ENCODE data around the gene TMEM163.

TMEM163 gene

GRCh38 chr2:134470561-134471168, 248.1 kb downstream of the TMEM163 start:
- DNase-seq = no peak

GRCh38 chr2:134469516-134470115, 249.2 kb downstream of the TMEM163 start:
- no peak for DNase-seq

DNA sequence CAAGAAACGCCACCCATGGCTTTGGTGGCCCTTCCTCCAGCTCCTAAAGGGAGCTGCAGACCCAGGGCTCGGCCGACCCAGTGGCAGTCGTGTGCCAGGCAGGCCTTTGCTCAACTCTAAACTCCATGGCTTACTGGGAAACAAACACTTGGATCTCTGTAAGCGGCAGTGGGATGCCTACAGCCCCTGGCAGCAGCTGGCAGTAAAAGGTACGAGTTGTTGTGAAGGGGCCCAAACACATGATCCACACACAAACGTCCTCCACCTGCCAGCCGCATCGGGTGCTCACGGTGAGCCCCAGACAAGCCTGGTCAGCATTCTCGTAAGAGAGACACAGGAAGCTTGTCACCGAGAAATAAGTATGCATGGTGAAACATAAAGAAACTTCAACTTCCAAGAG, 250.0 kb downstream of the TMEM163 start:
- DNase-seq = no peak

DNA sequence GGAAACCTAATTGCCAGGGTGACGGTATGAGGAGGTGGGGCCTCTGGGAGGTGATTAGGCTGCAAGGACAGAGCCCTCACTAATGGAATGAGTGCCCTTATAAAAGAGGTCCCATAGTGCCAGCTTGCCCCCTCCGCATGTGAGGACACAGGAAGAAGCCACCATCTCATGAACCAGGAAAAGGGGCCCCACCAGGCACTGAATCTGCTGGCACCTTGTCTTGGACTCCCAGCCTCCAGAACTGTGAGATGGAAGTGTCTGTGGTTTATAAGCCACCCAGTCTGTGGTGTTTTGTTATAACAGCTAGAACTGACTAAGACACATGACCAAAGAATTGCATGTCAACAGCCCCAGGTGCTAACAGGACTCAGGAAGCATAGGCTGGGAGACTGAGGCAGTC, 250.6 kb downstream of the TMEM163 start:
- no peak for DNase-seq

DNA sequence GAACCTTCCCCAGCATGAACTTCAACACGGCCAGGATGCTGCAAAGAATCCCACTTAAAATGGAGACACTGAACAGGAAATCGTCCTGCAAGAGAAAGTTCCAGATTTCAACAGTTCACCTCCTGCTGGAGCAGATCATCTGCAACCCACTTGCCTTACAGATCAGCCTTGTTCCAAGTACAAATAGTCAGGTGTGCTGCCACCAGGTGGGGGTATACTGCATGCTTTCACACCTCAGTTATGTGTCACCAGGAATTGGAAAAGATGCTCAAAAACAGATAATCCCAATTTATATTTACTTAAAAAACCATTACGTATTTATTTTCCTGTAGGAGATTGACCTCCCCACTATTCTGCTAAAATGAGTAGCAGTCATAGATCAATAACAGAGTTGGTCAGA, 252.7 kb downstream of the TMEM163 start:
- DNase-seq = no peak

DNA sequence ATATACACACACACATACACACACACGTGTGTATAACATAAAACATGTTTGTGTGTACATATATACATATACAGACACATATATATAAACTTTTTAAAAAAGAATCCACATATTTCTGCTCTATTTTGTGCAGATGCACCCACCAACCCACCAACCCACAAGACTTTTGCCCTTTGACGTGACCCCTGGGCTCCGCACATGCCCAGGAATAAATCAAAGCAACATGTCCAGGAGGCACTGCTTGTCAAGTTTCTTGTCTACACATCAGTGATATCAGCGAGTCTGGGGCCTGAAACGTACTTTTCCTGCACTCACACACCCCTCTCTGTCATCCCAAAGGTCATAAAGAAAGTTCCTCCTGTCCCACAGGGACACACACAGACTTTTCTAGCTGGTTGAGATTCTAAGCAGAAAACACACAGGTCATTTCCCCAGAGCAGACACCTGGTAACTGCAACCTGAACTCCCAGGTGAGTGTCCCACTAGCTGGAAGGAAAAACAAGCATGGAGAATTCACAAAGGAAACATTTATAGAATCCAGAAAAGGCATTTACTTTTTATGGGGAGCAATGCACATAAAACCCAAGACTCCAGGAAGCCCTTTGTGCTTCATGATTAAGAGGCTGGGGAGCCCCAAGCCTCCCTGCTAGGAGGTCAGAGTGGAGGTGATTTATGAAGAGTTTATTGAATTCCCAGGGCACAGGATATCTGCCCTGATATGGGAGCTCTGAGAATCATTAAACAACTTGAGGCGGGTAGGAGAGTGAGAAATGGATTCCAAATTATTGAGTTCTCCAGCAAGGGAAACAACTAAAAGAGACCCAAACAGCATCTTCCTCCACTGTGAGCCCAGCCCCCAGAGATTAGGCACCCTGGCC, 253.3 kb downstream of the TMEM163 start:
- DNase-seq = no peak

DNA sequence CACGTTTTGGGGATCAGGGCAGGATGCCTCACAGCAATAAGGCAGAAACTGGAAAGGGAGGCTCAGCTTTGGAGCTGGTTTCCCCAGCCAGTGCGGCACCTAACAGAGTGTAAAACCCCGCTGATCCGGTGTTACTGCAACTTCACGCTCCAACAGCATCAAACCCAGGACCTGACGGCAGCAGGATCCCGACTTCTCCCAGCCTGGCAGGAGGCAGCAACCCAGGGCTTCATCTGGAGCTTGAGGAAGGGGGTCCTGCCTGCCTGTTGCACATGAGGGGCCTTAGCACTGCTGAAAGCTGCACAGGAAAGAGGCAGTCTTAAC, 255.1 kb downstream of the TMEM163 start:
- DNase-seq = no peak

- no peak for DNase-seq
Measured at GRCh38 chr2:134462791-134463698, 255.8 kb downstream of the TMEM163 start.

DNA sequence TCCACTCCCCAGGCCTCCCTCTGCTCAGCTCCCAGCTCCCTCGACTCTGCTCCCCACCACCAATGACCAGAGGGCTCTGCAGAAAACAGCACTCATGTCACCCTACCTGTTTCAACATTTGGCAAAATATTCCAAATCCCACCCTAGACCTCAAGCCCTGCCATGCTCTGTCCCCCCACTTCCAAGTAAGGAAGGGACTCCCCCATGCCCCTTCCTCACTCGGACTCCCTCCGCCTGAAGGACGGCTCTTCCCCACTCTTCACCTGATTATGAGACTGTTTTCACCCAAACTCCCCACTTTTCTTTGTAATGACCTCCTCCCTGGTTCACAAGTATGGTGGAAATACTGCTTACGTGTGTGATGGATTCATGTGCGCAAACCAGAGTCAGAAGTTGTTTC, 256.5 kb downstream of the TMEM163 start:
- DNase-seq = no peak

GRCh38 chr2:134461511-134461910, 257.3 kb downstream of the TMEM163 start:
- no peak for DNase-seq

DNA sequence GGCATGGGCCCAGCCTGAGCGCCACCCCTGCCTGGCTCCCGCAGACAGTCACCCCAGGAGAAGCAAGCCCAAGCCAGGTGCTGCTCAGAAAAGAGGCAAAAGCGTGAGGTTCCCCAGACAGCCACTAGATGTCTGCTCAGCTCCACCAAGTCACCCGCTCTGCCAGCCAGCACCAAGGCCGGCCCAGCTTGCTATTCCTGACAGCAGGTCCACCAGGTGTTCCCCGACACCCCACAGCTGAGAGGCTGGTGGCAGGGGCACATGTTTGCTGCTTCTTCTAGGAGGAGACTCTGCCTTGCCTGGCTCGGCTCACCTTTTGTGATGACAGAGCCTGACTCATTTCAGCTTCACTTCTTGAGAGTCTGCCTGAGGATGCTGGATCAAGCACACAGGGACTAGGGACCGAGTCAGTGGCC, 258.2 kb downstream of the TMEM163 start:
- DNase-seq = no peak

GRCh38 chr2:134459706-134460406, 258.9 kb downstream of the TMEM163 start:
- DNase-seq = no peak

DNA sequence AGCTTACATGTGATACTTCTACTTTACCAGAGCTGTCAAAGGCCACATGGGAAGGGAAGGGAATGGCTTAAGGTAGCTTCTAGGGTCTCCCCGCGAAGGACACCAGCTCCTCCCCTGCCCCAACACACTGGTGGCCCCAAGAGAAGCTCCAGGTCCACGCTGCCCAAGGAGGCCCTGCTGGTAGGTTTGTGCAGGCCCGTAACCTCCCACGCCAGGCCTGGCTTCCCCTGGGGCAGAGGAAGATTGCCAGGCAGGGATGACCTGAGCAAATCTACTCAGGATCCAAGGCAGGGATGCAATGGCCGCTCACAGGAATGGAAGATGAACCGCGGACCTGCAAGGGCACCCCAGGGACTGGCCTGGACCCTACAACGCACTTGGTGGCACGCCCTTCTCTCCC, 259.9 kb downstream of the TMEM163 start:
- DNase-seq = no peak

GRCh38 chr2:134458473-134458853, 260.3 kb downstream of the TMEM163 start:
- no peak for DNase-seq

DNA sequence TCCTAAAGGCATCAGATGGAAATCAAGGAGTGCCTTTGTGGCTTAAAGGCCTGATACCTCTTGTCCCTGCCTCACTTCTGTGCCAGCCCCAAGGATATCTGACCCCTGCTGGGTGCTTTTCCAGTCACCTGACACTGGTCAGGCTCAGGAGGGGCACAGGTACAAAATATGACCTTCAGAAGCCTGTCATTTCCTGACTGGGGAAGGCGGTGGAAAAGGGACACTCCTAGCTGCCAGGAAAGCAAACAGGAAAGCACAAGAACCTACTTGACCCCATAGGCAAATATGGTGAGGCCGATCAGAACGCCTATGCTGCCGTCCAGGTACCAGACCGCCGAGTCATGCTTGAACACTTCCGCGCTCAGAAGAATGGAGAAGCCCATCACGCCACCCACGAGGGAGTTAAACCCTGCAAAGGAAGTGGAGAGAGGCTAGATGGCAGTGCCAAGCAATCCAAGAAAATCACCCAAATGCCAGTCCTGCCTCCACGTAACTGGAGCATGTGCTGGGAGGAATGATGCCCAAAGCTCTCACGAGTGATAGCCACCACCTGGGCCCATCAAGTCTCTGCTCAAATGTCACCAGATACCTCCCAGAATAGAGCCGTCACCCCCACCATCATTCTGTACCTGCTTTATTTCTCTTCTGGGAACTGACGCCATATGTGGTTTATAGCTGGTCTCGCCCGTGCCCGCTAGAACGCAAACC, 260.9 kb downstream of the TMEM163 start:
- DNase-seq = no peak

GRCh38 chr2:134457353-134457752, 261.4 kb downstream of the TMEM163 start:
- no peak for DNase-seq

DNA sequence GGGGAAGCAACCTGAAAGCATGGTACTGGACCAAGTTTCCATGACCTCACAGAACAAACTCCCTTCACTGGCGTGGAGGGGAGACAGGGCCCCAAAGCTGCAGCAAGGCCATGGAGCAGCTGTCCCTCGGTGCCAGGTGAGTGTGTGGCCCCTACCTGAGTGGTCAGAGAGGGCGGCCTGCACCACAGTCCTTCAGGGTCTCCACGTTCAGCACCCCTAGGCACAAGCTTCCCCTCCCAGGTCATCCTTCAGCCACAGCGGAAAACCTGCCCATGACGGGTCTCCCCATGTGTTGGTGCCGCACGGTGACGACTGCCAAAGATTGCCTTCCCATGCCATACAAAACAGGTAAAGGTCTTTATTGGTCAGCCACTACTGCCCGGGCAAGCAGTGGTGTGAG, 263.4 kb downstream of the TMEM163 start:
- DNase-seq = no peak

- no peak for DNase-seq
Measured at GRCh38 chr2:134454931-134455330, 263.9 kb downstream of the TMEM163 start.

GRCh38 chr2:134454426-134454825, 264.4 kb downstream of the TMEM163 start:
- no peak for DNase-seq

DNA sequence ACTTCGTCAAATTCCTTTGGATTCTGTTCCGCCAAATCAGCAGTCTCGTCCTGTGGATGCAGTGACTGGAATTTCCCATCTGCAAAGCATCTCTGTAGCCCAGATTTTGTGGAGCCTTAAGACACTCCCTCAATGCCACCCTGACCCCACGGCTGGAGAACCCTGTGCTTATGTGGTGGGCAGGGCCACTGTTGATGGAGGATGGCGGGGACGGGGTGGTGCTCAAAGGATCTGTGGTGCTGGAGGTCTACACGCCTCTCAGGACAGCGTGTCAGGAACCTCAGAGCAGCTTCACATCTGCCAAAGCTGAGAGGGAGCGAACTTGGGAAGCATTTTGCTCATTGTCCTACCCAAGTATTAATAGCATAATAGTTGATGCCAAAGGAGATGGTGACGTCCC, 264.8 kb downstream of the TMEM163 start:
- DNase-seq = no peak

DNA sequence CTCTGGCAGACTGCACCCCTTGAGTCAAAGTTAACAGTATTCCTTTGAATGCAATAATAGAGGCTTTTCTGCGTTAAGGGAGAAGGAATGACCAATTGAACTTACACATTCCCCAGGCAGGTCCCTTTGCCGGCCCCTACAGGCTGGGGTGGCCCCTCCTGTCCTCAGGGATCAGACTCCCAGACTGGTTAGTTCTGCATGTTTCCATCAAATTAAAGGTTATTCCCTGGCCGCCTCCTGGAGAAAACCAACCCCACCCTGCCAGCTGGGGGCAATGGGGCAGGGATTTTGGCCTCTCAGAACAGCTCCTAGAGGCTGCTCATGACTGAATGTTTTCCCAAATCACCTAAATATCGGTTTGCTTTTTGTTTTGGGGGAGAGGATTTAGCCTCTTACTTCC, 265.3 kb downstream of the TMEM163 start:
- DNase-seq = no peak

All from T1000 (cell line).